WERI-Rb-1 (cell line): ENCODE measurements around the gene BPHL.
"Not testable (repeated sequence)": the region's sequence is repeated elsewhere in the genome, so short reads cannot be mapped to it uniquely, and the experiment has no call there.

Experiments
- DNase-seq: peaks from one replicate; pipeline ENCODE4 v3.0.0-alpha.2; 2020
- H3K27ac ChIP-seq: fragments of 250-450 bp; sonication (Bioruptor Pico); 2 replicates; pipeline ENCODE4 v1.5.1; 2020; ENCODE audit warnings: mild to moderate bottlenecking, moderate library complexity
- H3K27me3 ChIP-seq: fragments of 250-450 bp; sonication (Bioruptor Pico); 2 replicates; pipeline ENCODE4 v1.5.1; 2021; ENCODE audit warnings: mild to moderate bottlenecking, low read depth, moderate library complexity; ENCODE audit not compliant: insufficient read depth, severe bottlenecking
- H3K36me3 ChIP-seq: fragments of 250-450 bp; sonication (Bioruptor Pico); 2 replicates; pipeline ENCODE4 v1.5.1; 2020; ENCODE audit warnings: mild to moderate bottlenecking, moderate library complexity
- H3K4me3 ChIP-seq: 2 replicates; pipeline ENCODE4 v1.5.1; 2011; ENCODE audit warnings: low read depth, mild to moderate bottlenecking, control low read depth, low read length
- H3K9me3 ChIP-seq: fragments of 250-450 bp; sonication (Bioruptor Pico); 2 replicates; pipeline ENCODE4 v1.5.1; 2021; ENCODE audit warnings: mild to moderate bottlenecking, moderate library complexity; ENCODE audit not compliant: severe bottlenecking
- TF ChIP-seq, protein P1 (sequence below): IDR thresholded peaks from 2 replicates; pipeline ENCODE4 v1.5.1; 2011; ENCODE audit warnings: low read depth, mild to moderate bottlenecking, control low read depth, inconsistent platforms, low read length

BPHL gene

DNA sequence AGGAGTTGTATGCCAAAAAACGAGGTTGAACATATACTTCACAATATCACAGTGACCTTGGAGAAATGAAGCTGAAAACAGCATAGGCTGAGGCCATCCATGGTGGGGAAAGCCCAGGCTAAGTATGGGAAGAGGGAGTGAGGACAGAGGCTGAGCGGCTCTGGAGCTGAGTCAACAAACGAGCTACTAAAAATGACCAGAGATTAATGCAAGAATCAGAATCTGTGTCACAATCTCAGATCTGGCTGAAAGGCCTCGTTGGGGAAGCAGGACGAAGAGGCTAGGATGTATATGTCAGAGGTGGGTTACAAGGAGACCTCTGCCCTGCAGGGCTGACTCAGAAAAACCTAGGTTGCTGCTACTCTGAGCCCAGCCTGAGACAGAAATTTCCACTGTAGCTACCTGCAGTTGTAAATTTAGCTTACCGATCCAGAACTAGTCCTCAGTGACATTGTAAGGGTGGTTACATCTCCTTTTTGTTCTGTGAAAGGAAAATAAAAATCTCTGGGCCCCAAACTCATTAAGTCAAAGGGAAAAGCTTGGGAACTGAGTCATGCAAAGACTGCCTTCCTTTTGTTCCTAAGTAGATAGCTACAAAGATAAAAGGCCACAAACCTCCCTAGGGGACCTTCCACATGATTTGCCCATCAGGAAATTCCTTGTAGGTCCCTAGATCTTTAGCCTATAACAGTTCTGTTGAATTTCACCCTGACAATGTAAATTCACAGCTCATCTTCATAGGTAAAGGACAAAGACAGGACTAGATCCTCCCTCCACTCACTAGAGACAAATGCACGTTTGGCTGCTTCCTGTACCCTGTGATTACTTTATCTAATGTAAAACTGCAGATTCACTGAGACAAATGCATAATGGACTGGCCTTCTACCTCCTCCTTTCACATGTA is 47.4 kb downstream of the BPHL start:
- no peak overlapping the region for H3K27ac ChIP-seq
- peaks cover 3% of the 10 kb centered on the region; the same call in 1 of the 2 replicates for H3K36me3 ChIP-seq
- no peaks in the 10 kb centered on the region for H3K9me3 ChIP-seq
- no peak overlapping the region for H3K4me3 ChIP-seq
- H3K27me3 ChIP-seq: no peaks in the 10 kb centered on the region
- no peak for DNase-seq
- TF ChIP-seq, protein P1, sequence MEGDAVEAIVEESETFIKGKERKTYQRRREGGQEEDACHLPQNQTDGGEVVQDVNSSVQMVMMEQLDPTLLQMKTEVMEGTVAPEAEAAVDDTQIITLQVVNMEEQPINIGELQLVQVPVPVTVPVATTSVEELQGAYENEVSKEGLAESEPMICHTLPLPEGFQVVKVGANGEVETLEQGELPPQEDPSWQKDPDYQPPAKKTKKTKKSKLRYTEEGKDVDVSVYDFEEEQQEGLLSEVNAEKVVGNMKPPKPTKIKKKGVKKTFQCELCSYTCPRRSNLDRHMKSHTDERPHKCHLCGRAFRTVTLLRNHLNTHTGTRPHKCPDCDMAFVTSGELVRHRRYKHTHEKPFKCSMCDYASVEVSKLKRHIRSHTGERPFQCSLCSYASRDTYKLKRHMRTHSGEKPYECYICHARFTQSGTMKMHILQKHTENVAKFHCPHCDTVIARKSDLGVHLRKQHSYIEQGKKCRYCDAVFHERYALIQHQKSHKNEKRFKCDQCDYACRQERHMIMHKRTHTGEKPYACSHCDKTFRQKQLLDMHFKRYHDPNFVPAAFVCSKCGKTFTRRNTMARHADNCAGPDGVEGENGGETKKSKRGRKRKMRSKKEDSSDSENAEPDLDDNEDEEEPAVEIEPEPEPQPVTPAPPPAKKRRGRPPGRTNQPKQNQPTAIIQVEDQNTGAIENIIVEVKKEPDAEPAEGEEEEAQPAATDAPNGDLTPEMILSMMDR: no peak

DNA sequence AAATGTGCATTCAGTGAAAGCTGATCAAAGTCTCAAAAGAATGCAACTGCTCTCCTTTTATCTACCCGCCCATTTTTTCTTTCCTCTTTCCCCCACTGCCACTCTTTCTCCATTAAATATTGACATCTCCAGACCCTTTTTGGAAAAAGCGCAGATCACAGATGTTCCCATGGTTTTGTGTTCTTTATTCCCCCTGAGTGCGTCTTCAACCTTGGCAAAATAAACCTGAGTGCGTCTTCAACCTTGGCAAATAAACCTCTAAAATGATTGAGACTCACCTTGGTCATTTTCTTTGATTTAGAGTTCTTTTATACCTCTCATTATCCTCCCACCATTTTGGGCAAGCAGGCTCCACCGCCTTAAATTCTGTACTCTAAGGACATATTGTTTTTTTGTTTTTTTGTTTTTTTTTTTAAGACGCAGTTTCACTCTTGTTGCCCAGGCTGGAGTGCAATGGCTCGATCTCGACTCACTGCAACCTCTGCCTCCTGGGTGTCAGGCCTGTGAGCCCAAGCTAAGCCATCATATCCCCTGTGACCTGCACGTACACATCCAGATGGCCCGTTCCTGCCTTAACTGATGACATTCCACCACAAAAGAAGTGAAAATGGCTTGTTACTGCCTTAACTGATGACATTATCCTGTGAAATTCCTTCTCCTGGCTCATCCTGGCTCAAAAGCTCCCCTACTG is 48.2 kb downstream of the BPHL start:
- not testable (repeated sequence) for H3K36me3 ChIP-seq, H3K9me3 ChIP-seq, H3K27me3 ChIP-seq, DNase-seq, H3K4me3 ChIP-seq, H3K27ac ChIP-seq

GRCh38 chr6:3168046-3168445 is 49.5 kb downstream of the BPHL start:
- H3K27ac ChIP-seq, H3K9me3 ChIP-seq, H3K36me3 ChIP-seq, H3K4me3 ChIP-seq, H3K27me3 ChIP-seq: not testable (repeated sequence)
- DNase-seq: peak; percentile 81

DNA sequence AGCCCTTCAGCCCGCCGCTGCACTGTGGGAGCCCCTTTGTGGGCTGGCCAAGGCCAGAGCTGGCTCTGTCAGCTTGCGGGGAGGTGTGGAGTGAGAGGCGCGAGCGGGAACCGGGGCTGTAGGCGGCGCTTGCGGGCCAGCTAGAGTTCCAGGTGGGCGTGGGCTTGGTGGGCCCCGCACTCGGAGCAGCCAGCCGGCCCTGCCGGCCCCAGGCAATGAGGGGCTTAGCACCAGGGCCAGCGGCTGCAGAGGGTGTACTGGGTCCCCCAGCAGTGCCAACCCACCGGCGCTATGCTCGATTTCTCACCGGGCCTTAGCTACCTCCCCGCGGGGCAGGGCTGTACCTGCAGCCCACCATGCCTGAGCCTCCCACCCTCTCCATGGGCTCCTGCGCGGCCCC is 52.2 kb downstream of the BPHL start:
- not testable (repeated sequence) for H3K36me3 ChIP-seq, H3K9me3 ChIP-seq, H3K27me3 ChIP-seq, DNase-seq, H3K4me3 ChIP-seq, H3K27ac ChIP-seq

DNA sequence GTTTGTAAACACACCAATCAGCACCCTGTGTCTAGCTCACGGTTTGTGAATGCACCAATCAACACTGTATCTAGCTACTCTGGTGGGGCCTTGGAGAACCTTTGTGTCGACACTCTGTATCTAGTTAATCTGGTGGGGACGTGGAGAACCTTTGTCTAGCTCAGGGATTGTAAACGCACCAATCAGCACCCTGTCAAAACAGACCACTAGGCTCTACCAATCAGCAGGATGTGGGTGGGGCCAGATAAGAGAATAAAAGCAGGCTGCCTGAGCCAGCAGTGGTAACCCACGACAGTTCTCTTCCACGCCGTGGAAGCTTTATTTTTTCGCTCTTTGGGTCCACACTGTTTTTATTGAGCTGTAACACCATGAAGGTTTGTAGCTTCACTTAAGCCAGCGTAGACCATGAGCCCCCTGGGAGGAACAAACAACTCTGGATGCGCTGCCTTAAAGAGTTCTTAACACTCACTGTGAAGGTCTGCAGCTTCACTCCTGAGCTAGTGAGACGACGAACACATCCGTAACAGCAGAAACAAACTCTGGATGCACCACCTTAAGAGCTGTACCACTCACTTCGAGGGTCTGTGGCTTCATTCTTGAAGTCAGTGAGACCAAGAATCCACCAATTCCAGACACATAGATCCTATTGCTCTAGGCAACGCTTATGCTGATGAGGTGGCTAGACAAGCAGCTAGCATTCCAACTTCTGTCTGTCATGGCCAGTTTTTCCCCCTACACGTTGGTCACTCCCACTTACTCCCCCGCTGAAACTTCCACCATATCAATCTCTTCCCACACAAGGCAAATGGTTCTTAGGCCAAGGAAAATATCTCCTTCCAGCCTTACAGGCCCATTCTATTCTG is 53.0 kb downstream of the BPHL start:
- H3K4me3 ChIP-seq, H3K36me3 ChIP-seq, H3K27ac ChIP-seq, H3K27me3 ChIP-seq, DNase-seq, H3K9me3 ChIP-seq: not testable (repeated sequence)

DNA sequence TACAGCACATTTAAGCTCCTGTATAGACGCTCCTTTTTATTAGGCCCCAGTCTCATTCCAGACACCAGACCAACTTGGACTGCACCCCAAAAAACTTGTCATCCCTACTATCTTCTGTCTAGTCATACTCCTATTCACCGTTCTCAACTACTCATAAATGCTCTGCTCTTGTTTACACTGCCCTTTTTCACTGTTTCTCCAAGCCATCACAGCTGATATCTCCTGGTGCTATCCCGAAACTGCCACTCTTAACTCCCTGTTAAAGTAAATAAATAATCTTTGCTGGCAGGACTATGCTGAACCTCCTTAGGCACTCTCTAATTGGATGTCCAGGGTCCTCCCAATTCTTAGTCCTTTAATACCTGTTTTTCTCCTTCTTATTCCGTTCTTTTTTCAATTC is 54.3 kb downstream of the BPHL start:
- H3K36me3 ChIP-seq, H3K4me3 ChIP-seq, H3K27ac ChIP-seq, H3K9me3 ChIP-seq, DNase-seq, H3K27me3 ChIP-seq: not testable (repeated sequence)

DNA sequence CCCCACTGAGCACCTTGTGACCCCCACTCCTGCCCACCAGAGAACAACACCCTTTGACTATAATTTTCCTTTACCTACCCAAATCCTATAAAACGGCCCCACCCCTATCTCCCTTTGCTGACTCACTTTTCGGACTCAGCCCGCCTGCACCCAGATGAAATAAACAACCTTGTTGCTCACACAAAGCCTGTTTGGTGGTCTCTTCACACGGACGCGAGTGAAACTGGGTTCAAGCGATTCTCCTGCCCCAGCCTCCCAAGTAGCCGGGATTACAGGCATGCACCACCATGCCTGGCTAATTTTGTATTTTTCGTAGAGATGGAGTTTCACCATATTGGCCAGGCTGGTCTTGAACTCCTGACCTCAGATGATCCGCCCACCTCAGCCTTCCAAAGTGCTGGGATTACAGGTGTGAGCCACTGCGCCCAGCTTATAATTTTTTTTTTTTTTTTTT is 55.2 kb downstream of the BPHL start:
- not testable (repeated sequence) for H3K27me3 ChIP-seq, H3K27ac ChIP-seq, DNase-seq, H3K36me3 ChIP-seq, H3K9me3 ChIP-seq, H3K4me3 ChIP-seq

- Histone ChIP-seq H3K27ac (no peak overlapping the region), H3K4me3 (no peak overlapping the region), H3K36me3 (no peaks in the 10 kb centered on the region), H3K27me3 (no peaks in the 10 kb centered on the region), H3K9me3 (peaks cover 2% of the 10 kb centered on the region)
- DNase-seq: no peak
- TF ChIP-seq, protein P1: no peak
Measured at GRCh38 chr6:3175715-3176402, 57.3 kb downstream of the BPHL start.
